ENCODE results near the gene PROM2.

DNA sequence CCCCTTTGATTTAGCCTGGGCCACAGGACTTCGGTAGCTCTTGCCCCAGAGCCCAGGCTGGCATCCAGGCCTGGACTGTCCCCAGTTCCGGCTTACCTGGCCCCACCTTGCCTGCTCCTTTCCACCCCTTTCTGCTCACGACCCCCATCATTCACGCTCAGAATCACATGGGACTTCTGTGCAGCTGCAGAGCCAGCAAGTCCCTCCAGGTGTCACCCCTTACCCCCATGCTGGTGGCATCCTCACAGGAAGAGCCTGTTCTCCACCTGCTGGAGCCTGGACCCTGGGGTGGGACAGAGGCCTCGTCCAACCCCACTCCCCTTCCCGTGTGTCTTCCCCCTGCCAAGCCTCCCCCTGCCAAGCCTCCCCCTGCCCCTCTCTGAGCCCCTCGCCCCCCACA lies 15.0 kb downstream of the PROM2 start:
- TF ChIP-seq, protein P1, sequence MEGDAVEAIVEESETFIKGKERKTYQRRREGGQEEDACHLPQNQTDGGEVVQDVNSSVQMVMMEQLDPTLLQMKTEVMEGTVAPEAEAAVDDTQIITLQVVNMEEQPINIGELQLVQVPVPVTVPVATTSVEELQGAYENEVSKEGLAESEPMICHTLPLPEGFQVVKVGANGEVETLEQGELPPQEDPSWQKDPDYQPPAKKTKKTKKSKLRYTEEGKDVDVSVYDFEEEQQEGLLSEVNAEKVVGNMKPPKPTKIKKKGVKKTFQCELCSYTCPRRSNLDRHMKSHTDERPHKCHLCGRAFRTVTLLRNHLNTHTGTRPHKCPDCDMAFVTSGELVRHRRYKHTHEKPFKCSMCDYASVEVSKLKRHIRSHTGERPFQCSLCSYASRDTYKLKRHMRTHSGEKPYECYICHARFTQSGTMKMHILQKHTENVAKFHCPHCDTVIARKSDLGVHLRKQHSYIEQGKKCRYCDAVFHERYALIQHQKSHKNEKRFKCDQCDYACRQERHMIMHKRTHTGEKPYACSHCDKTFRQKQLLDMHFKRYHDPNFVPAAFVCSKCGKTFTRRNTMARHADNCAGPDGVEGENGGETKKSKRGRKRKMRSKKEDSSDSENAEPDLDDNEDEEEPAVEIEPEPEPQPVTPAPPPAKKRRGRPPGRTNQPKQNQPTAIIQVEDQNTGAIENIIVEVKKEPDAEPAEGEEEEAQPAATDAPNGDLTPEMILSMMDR (IDR thresholded peaks at IDR 0.05) = no peak
- no peak for TF ChIP-seq EP300 (IDR thresholded peaks at IDR 0.05)
- no peak for TF ChIP-seq POLR2A (IDR thresholded peaks at IDR 0.05; ENCODE audit: low read depth)
- no peak for TF ChIP-seq POLR2AphosphoS5 (IDR thresholded peaks at IDR 0.05)
